IMR-90 (cell line): ENCODE data around the gene GPC6. TPM values are rescaled to one million over a fixed set of nuclear protein-coding genes. Genes with fewer than 3 reads are reported as not detected.

Experiments
- ATAC-seq: fragments of 200-7000 bp; cut with Tn5 transposase; 2 replicates; pipeline ENCODE4 v1.9.1; 2020; ENCODE audit warnings: low read depth, mild to moderate bottlenecking, moderate library complexity
- BruUV-seq: library from RNA; stranded (reverse); fragments of 400-500 nt; replicated peaks from 2 replicates; lab custom pipeline; 2021; lab: Mats Ljungman, UMichigan
- CTCF ChIA-PET: fragments of 300-600 bp; formaldehyde crosslinking; extraction: SDS; loops from one replicate; lab custom pipeline; 2021; ENCODE audit warnings: antibody characterized with exemption; lab: Yijun Ruan, JAX
- POLR2A ChIA-PET: fragments of 300-600 bp; sonication (Branson Sonifier 250); formaldehyde crosslinking; loops from one replicate; lab custom pipeline; 2022; ENCODE audit warnings: antibody characterized with exemption; ENCODE audit not compliant: unreplicated experiment; lab: Charles Lee
- DNase-seq: peaks from one replicate; pipeline ENCODE4 v3.0.0; 2013
- H2AFZ ChIP-seq: replicated peaks from 2 replicates; pipeline ENCODE3; 2013; ENCODE audit warnings: low read length, mild to moderate bottlenecking; ENCODE audit not compliant: poor library complexity
- H2AK5ac ChIP-seq: 2 replicates; pipeline ENCODE4 v1.6.1; 2013; ENCODE audit warnings: low read depth, low read length, inconsistent platforms
- H2AK9ac ChIP-seq: replicated peaks from 2 replicates; pipeline ENCODE3; 2013; ENCODE audit warnings: mild to moderate bottlenecking, low read depth, low read length, moderate library complexity; ENCODE audit not compliant: poor library complexity
- H2BK120ac ChIP-seq: 2 replicates; pipeline ENCODE4 v1.6.1; 2013; ENCODE audit warnings: low read depth, low read length, inconsistent platforms
- H2BK15ac ChIP-seq: 3 replicates; pipeline ENCODE4 v1.6.1; 2013; ENCODE audit warnings: low read depth, low read length, inconsistent platforms
- H2BK20ac ChIP-seq: 2 replicates; pipeline ENCODE4 v1.6.1; 2013; ENCODE audit warnings: low read depth, mild to moderate bottlenecking, inconsistent platforms, low read length, moderate library complexity
- H2BK5ac ChIP-seq: 2 replicates; pipeline ENCODE4 v1.6.1; 2013; ENCODE audit warnings: mild to moderate bottlenecking, low read depth, low read length, inconsistent platforms; ENCODE audit not compliant: poor library complexity, severe bottlenecking
- H3K14ac ChIP-seq: replicated peaks from 2 replicates; pipeline ENCODE4 v1.6.1; 2013; ENCODE audit warnings: low read depth, low read length, inconsistent platforms
- H3K18ac ChIP-seq: 2 replicates; pipeline ENCODE4 v1.6.1; 2013; ENCODE audit warnings: low read depth, low read length, control low read depth
- H3K23ac ChIP-seq: 2 replicates; pipeline ENCODE4 v1.6.1; 2013; ENCODE audit warnings: low read depth, low read length, inconsistent platforms
- H3K27ac ChIP-seq: 2 replicates; pipeline ENCODE4 v1.5.1; 2013; ENCODE audit warnings: mild to moderate bottlenecking, control low read depth, low read length; ENCODE audit not compliant: insufficient read depth
- H3K27me3 ChIP-seq: 2 replicates; pipeline ENCODE4 v1.6.1; 2013; ENCODE audit warnings: low read length; ENCODE audit not compliant: control insufficient read depth, insufficient read depth
- H3K36me3 ChIP-seq: 2 replicates; pipeline ENCODE4 v1.6.1; 2013; ENCODE audit warnings: low read length, mixed read lengths; ENCODE audit not compliant: control insufficient read depth, insufficient read depth
- H3K4ac ChIP-seq: 2 replicates; pipeline ENCODE4 v1.6.1; 2013; ENCODE audit warnings: low read depth, low read length, inconsistent platforms
- H3K4me1 ChIP-seq: 2 replicates; pipeline ENCODE4 v1.6.1; 2013; ENCODE audit warnings: low read length, mixed read lengths; ENCODE audit not compliant: control insufficient read depth, insufficient read depth
- H3K4me2 ChIP-seq: 2 replicates; pipeline ENCODE4 v1.6.1; 2013; ENCODE audit warnings: low read depth, mild to moderate bottlenecking, control low read depth, low read length, moderate library complexity
- H3K4me3 ChIP-seq: 2 replicates; pipeline ENCODE4 v1.5.1; 2013; ENCODE audit warnings: low read depth, mild to moderate bottlenecking, control low read depth, low read length, moderate library complexity; ENCODE audit not compliant: insufficient read depth
- H3K56ac ChIP-seq: 2 replicates; pipeline ENCODE4 v1.6.1; 2013; ENCODE audit warnings: low read length, inconsistent platforms; ENCODE audit not compliant: insufficient read depth; ENCODE audit errors: extremely low read depth
- H3K79me1 ChIP-seq, 2 experiments: 2 replicates each; pipeline ENCODE4 v1.6.1; 2013; ENCODE audit warnings: low read length in 2 of 2, inconsistent platforms in 1 of 2, low read depth in 1 of 2
- H3K9ac ChIP-seq: 2 replicates; pipeline ENCODE4 v1.6.1; 2013; ENCODE audit warnings: low read depth, low read length, control low read depth
- H3K9me1 ChIP-seq: 2 replicates; pipeline ENCODE4 v1.6.1; 2013; ENCODE audit warnings: low read length, inconsistent platforms; ENCODE audit not compliant: insufficient read depth
- H3K9me3 ChIP-seq: 2 replicates; pipeline ENCODE4 v1.6.1; 2013; ENCODE audit warnings: low read length; ENCODE audit not compliant: control insufficient read depth, insufficient read depth
- H4K20me1 ChIP-seq: 2 replicates; pipeline ENCODE4 v1.6.1; 2013; ENCODE audit warnings: low read length, inconsistent platforms; ENCODE audit not compliant: insufficient read depth
- H4K5ac ChIP-seq: 2 replicates; pipeline ENCODE4 v1.6.1; 2013; ENCODE audit warnings: mild to moderate bottlenecking, low read depth, low read length, control low read depth
- H4K8ac ChIP-seq, 2 experiments: 2 replicates each; pipeline ENCODE4 v1.6.1; 2013; ENCODE audit warnings: low read depth in 2 of 2, low read length in 2 of 2, control low read depth in 1 of 2, inconsistent platforms in 1 of 2
- H4K91ac ChIP-seq: 2 replicates; pipeline ENCODE4 v1.6.1; 2013; ENCODE audit warnings: low read depth, low read length, inconsistent platforms; ENCODE audit not compliant: insufficient read depth
- BHLHE40 ChIP-seq: fragments of 150-350 bp; IDR thresholded peaks from 2 replicates; pipeline ENCODE4 v1.6.1; 2016; ENCODE audit warnings: mild to moderate bottlenecking, low read depth, low read length
- CEBPB ChIP-seq: IDR thresholded peaks from 2 replicates; pipeline ENCODE4 v1.6.1; 2012; ENCODE audit warnings: low read depth, low read length, improper control_type of control experiment
- CHD1 ChIP-seq: IDR thresholded peaks from 2 replicates; pipeline ENCODE4 v1.6.1; 2012; ENCODE audit warnings: low read depth, low read length, improper control_type of control experiment
- CTCF ChIP-seq: conservative IDR thresholded peaks from 2 replicates; pipeline ENCODE4 v1.5.1; 2012; ENCODE audit warnings: mild to moderate bottlenecking, low read depth, low read length, improper control_type of control experiment
- FOS ChIP-seq: fragments of 150-350 bp; IDR thresholded peaks from 2 replicates; pipeline ENCODE4 v1.6.1; 2016; ENCODE audit warnings: low read depth, low read length
- MAFK ChIP-seq: IDR thresholded peaks from 2 replicates; pipeline ENCODE4 v1.6.1; 2012; ENCODE audit warnings: low read depth, low read length, improper control_type of control experiment
- MAZ ChIP-seq: IDR thresholded peaks from 2 replicates; pipeline ENCODE4 v1.6.1; 2012; ENCODE audit warnings: low read depth, mild to moderate bottlenecking, low read length, improper control_type of control experiment, moderate library complexity, borderline replicate concordance
- MXI1 ChIP-seq: IDR thresholded peaks from 2 replicates; pipeline ENCODE4 v1.6.1; 2012; ENCODE audit warnings: low read depth, mild to moderate bottlenecking, low read length, moderate library complexity, borderline replicate concordance
- NFE2L2 ChIP-seq: fragments of 150-350 bp; IDR thresholded peaks from 2 replicates; pipeline ENCODE4 v1.6.1; 2016; ENCODE audit warnings: low read depth, mild to moderate bottlenecking, low read length
- POLR2A ChIP-seq: IDR thresholded peaks from 2 replicates; pipeline ENCODE4 v1.6.1; 2012; ENCODE audit warnings: mild to moderate bottlenecking, low read depth, low read length
- RCOR1 ChIP-seq: IDR thresholded peaks from 2 replicates; pipeline ENCODE4 v1.6.1; 2012; ENCODE audit warnings: mild to moderate bottlenecking, low read length, improper control_type of control experiment; ENCODE audit not compliant: insufficient replicate concordance
- RFX5 ChIP-seq: IDR thresholded peaks from 2 replicates; pipeline ENCODE4 v1.8.0; 2012; ENCODE audit warnings: low read depth, mild to moderate bottlenecking, low read length, moderate library complexity
- SMC3 ChIP-seq: fragments of 150-350 bp; IDR thresholded peaks from 2 replicates; pipeline ENCODE4 v1.6.1; 2016; ENCODE audit warnings: low read depth, mild to moderate bottlenecking, antibody characterized with exemption, low read length, moderate library complexity
- WGBS, 2 experiments: methylation state at CpG; one replicate each; pipeline versions ENCODE4 v1.1.5 to v1.1.7; 2013; ENCODE audit warnings: missing lambda C conversion rate in 2 of 2; ENCODE audit not compliant: insufficient read length in 1 of 2; ENCODE audit errors: extremely low coverage in 2 of 2; 5-methylcytosine and 5-hydroxymethylcytosine counted together
- dilution Hi-C: fragments of 300-500 bp; cut with HindIII; formaldehyde crosslinking; loops from one replicate; pipeline ENCODE4 v1.14.3; 2018; ENCODE audit warnings: low sequenced_read_pairs; ENCODE audit not compliant: unreplicated experiment
- in situ Hi-C: fragments of 300-500 bp; cut with MboI; formaldehyde crosslinking; loops from 3 replicates; pipeline ENCODE4 v1.14.3; 2019; ENCODE audit warnings: low sequenced_read_pairs, inconsistent platforms, mixed read lengths
- intact Hi-C: fragments of 100-400 bp; cut with micrococcal nuclease; formaldehyde crosslinking; loops from 2 replicates; pipeline ENCODE4 v1.10.0; 2022
- polyA plus RNA-seq, 3 experiments: library from polyadenylated mRNA; depleted of rRNA; stranded (reverse); fragments of >200 nt; gene quantifications; 2 replicates each; pipeline ENCODE4 v1.2.3, GENCODE V29; 2012; ENCODE audit warnings: low replicate concordance in 1 of 3
- total RNA-seq: library from RNA; depleted of rRNA; stranded (reverse); fragments of >200 nt; gene quantifications from 2 replicates; pipeline ENCODE4 v1.2.3, GENCODE V29; 2012

GPC6 gene
- total and polyA plus RNA-seq, 2 of the 4 experiments (the other 2 are of a cell fraction): 14.9 to 39.4 TPM

GRCh38 chr13:93862259-93862658 lies 635.7 kb downstream of the GPC6 start (continued):
- no peak for TF ChIP-seq CTCF

- no peak overlapping the region for H3K27ac ChIP-seq
- ChIA-PET POLR2A (no interaction called here), CTCF (no interaction called here)
- peak overlapping the region; percentile 58 for H4K91ac ChIP-seq
- no peaks in the 10 kb centered on the region for H3K9me3 ChIP-seq
- no peak overlapping the region for H3K4me2 ChIP-seq
- WGBS, 2 experiments: 100% methylated on average over 2 of the region's 3 CpGs; no CpG with 5 or more reads in 1 of the 2 experiments
- no peaks in the 10 kb centered on the region for H3K36me3 ChIP-seq
- no peak overlapping the region for H2BK5ac ChIP-seq
- no peak overlapping the region for H3K23ac ChIP-seq
- dilution Hi-C loops (no loop called here), in situ Hi-C loops (loop anchor here (10.0 kb wide), 1 partner anchor 630 kb away; no protein-coding TSS in a partner anchor), intact Hi-C loops (no loop called here)
- peak overlapping the region; percentile 59; the same call in 1 of the 2 replicates for H2BK20ac ChIP-seq
- H3K18ac ChIP-seq: peak overlapping the region; percentile 85
- peak overlapping the region; percentile 47; the same call in 1 of the 2 replicates for H4K5ac ChIP-seq
- H4K8ac ChIP-seq: no peak overlapping the region
- H2BK15ac ChIP-seq: peak overlapping the region; percentile 43; the same call in 1 of the 3 replicates
- peak overlapping the region; percentile 26; the same call in 1 of the 2 replicates for H3K14ac ChIP-seq
- no peak overlapping the region for H2AFZ ChIP-seq
- no peak overlapping the region for H3K9ac ChIP-seq
- H3K56ac ChIP-seq: no peak overlapping the region
- H2AK9ac ChIP-seq: no peak overlapping the region
- H3K79me1 ChIP-seq: peaks cover 0 to 9% of the 10 kb centered on the region in 2 experiments; a peak in 1 of 4 replicates
- no peaks in the 10 kb centered on the region for H3K9me1 ChIP-seq
- ATAC-seq (no peak), DNase-seq (no peak)
- no peaks in the 10 kb centered on the region for H3K27me3 ChIP-seq
- H3K4ac ChIP-seq: peak overlapping the region; percentile 33; the same call in 1 of the 2 replicates
- BruUV-seq: no TSS peak
- H2BK120ac ChIP-seq: peak overlapping the region; percentile 39
- peaks cover 11% of the 10 kb centered on the region; the same call in 1 of the 2 replicates for H3K4me1 ChIP-seq
- no peak overlapping the region for H3K4me3 ChIP-seq
- no peaks in the 10 kb centered on the region for H4K20me1 ChIP-seq
- H2AK5ac ChIP-seq: peak overlapping the region; percentile 52; the same call in 1 of the 2 replicates
- no peak for TF ChIP-seq SMC3
- TF ChIP-seq FOS: no peak
- no peak for TF ChIP-seq MXI1
- TF ChIP-seq NFE2L2: no peak
- TF ChIP-seq RCOR1: no peak
- no peak for TF ChIP-seq CHD1
- TF ChIP-seq POLR2A: no peak
- TF ChIP-seq RFX5: no peak
- no peak for TF ChIP-seq MAFK
- TF ChIP-seq CTCF: no peak
- TF ChIP-seq MAZ: no peak
- no peak for TF ChIP-seq CEBPB
- TF ChIP-seq BHLHE40: no peak
Measured at GRCh38 chr13:93865235-93865634, 638.6 kb downstream of the GPC6 start.
